Urothelium cell line (cell line): ENCODE data around the gene KCNE1.
"Not testable (repeated sequence)": the region's sequence is repeated elsewhere in the genome, so short reads cannot be mapped to it uniquely, and the experiment has no call there.

ENCODE experiments used
- DNase-seq: peaks from one replicate; pipeline ENCODE4 v3.0.0; 2011; ENCODE audit warnings: low spot score, mixed read lengths
- FAIRE-seq: peaks from 2 replicates; lab custom pipeline; 2011; peaks lifted over from hg19 to GRCh38; lab: Jason Lieb, UNC

The KCNE1 gene

GRCh38 chr21:34429710-34430109 lies 82.3 kb downstream of the KCNE1 start:
- not testable (repeated sequence) for DNase-seq, FAIRE-seq

GRCh38 chr21:34428441-34428840 lies 83.6 kb downstream of the KCNE1 start:
- not testable (repeated sequence) for FAIRE-seq, DNase-seq

GRCh38 chr21:34427339-34427738 lies 84.7 kb downstream of the KCNE1 start:
- not testable (repeated sequence) for FAIRE-seq

GRCh38 chr21:34423805-34424204 lies 88.2 kb downstream of the KCNE1 start, which contains the start of gene SMIM34:
Gene SMIM34 (minus strand): TSS chr21:34423951. CDS start chr21:34423839, 112 bp downstream.
- FAIRE-seq, DNase-seq: not testable (repeated sequence)

More at GRCh38 chr21:34427339-34427738, 84.7 kb downstream of the KCNE1 start:
- not testable (repeated sequence) for DNase-seq

GRCh38 chr21:34417448-34418077 lies 94.4 kb downstream of the KCNE1 start:
- FAIRE-seq, DNase-seq: not testable (repeated sequence)

GRCh38 chr21:34407294-34407693 lies 104.7 kb downstream of the KCNE1 start:
- FAIRE-seq, DNase-seq: not testable (repeated sequence)

- not testable (repeated sequence) for FAIRE-seq, DNase-seq
Measured at GRCh38 chr21:34406676-34407075, 105.3 kb downstream of the KCNE1 start.

GRCh38 chr21:34406102-34406501 lies 105.9 kb downstream of the KCNE1 start:
- FAIRE-seq, result not testable (repeated sequence)

GRCh38 chr21:34405686-34406085 lies 106.3 kb downstream of the KCNE1 start:
- FAIRE-seq, DNase-seq: not testable (repeated sequence)

More at GRCh38 chr21:34406102-34406501, 105.9 kb downstream of the KCNE1 start:
- not testable (repeated sequence) for DNase-seq

GRCh38 chr21:34404742-34405141 lies 107.3 kb downstream of the KCNE1 start:
- not testable (repeated sequence) for FAIRE-seq, DNase-seq

GRCh38 chr21:34400522-34400921 lies 111.5 kb downstream of the KCNE1 start:
- DNase-seq, FAIRE-seq: not testable (repeated sequence)
